ENCODE measurements around the gene SYMPK. TPM values are rescaled to one million over a fixed set of nuclear protein-coding genes. Genes with fewer than 3 reads are reported as not detected.

SYMPK gene
- polyA plus RNA-seq, 1 of the 3 experiments (the other 2 are of a cell fraction): 92.7 TPM

- TF ChIP-seq, protein P1, sequence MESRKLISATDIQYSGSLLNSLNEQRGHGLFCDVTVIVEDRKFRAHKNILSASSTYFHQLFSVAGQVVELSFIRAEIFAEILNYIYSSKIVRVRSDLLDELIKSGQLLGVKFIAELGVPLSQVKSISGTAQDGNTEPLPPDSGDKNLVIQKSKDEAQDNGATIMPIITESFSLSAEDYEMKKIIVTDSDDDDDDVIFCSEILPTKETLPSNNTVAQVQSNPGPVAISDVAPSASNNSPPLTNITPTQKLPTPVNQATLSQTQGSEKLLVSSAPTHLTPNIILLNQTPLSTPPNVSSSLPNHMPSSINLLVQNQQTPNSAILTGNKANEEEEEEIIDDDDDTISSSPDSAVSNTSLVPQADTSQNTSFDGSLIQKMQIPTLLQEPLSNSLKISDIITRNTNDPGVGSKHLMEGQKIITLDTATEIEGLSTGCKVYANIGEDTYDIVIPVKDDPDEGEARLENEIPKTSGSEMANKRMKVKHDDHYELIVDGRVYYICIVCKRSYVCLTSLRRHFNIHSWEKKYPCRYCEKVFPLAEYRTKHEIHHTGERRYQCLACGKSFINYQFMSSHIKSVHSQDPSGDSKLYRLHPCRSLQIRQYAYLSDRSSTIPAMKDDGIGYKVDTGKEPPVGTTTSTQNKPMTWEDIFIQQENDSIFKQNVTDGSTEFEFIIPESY (IDR thresholded peaks at IDR 0.05; ENCODE audit: borderline replicate concordance, low read depth): 0 out of 2 replicates have a peak, but pooled peaks have one; percentile 10
- TF ChIP-seq EZH2phosphoT487 (IDR thresholded peaks at IDR 0.05; ENCODE audit: borderline replicate concordance, low read depth): no peak
- TF ChIP-seq, protein P2, sequence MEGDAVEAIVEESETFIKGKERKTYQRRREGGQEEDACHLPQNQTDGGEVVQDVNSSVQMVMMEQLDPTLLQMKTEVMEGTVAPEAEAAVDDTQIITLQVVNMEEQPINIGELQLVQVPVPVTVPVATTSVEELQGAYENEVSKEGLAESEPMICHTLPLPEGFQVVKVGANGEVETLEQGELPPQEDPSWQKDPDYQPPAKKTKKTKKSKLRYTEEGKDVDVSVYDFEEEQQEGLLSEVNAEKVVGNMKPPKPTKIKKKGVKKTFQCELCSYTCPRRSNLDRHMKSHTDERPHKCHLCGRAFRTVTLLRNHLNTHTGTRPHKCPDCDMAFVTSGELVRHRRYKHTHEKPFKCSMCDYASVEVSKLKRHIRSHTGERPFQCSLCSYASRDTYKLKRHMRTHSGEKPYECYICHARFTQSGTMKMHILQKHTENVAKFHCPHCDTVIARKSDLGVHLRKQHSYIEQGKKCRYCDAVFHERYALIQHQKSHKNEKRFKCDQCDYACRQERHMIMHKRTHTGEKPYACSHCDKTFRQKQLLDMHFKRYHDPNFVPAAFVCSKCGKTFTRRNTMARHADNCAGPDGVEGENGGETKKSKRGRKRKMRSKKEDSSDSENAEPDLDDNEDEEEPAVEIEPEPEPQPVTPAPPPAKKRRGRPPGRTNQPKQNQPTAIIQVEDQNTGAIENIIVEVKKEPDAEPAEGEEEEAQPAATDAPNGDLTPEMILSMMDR (IDR thresholded peaks at IDR 0.05): peak; percentile 89
- no peak for TF ChIP-seq RXRA (IDR thresholded peaks at IDR 0.05; ENCODE audit: borderline replicate concordance, low read depth)
- TF ChIP-seq, protein P3, sequence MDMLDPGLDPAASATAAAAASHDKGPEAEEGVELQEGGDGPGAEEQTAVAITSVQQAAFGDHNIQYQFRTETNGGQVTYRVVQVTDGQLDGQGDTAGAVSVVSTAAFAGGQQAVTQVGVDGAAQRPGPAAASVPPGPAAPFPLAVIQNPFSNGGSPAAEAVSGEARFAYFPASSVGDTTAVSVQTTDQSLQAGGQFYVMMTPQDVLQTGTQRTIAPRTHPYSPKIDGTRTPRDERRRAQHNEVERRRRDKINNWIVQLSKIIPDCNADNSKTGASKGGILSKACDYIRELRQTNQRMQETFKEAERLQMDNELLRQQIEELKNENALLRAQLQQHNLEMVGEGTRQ (IDR thresholded peaks at IDR 0.05; ENCODE audit: borderline replicate concordance, low read depth, low read length): no peak
- peak; percentile 64 for TF ChIP-seq RFX5 (IDR thresholded peaks at IDR 0.05; ENCODE audit: low read length)
- TF ChIP-seq TCF12 (IDR thresholded peaks at IDR 0.05): no peak
- TF ChIP-seq ELF1 (IDR thresholded peaks at IDR 0.05): no peak; the same call in 1 of the 2 replicates
- TF ChIP-seq RAD21 (IDR thresholded peaks at IDR 0.05; ENCODE audit: low read length): peak; percentile 73
- no peak for TF ChIP-seq GABPA (IDR thresholded peaks at IDR 0.05; ENCODE audit: low read depth)
- TF ChIP-seq CHD2 (IDR thresholded peaks at IDR 0.05; ENCODE audit: low read length, partially characterized antibody): peak; percentile 82
- no peak for TF ChIP-seq GATA2 (CRISPR knock-in tag; IDR thresholded peaks at IDR 0.05)
- TF ChIP-seq MEF2A (IDR thresholded peaks at IDR 0.05; ENCODE audit: borderline replicate concordance, low read depth): no peak; the same call in 1 of the 2 replicates
- peak; percentile 63; the same call in 1 of the 2 replicates for TF ChIP-seq FOXJ3 (CRISPR knock-in tag; IDR thresholded peaks at IDR 0.05)
- TF ChIP-seq, protein P4, sequence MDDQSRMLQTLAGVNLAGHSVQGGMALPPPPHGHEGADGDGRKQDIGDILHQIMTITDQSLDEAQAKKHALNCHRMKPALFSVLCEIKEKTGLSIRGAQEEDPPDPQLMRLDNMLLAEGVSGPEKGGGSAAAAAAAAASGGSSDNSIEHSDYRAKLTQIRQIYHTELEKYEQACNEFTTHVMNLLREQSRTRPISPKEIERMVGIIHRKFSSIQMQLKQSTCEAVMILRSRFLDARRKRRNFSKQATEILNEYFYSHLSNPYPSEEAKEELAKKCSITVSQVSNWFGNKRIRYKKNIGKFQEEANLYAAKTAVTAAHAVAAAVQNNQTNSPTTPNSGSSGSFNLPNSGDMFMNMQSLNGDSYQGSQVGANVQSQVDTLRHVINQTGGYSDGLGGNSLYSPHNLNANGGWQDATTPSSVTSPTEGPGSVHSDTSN (IDR thresholded peaks at IDR 0.05): peak; percentile 88
- TF ChIP-seq FOSL2 (IDR thresholded peaks at IDR 0.05; ENCODE audit: borderline replicate concordance, low read depth): no peak
Measured at GRCh38 chr19:45770192-45771101, 92.5 kb downstream of the SYMPK start (continued).

All from SK-N-SH (cell line).